DMS79 treated with DMSO at 0.1 percent for 48 hours (cell line): Measurements from ENCODE around the gene AFAP1L2.
"Not testable (repeated sequence)": the region's sequence is repeated elsewhere in the genome, so short reads cannot be mapped to it uniquely, and the experiment has no call there.

Experiments used
- DNase-seq: peaks from one replicate; lab custom pipeline; 2025; lab: John Stamatoyannopoulos, UW

The AFAP1L2 gene

DNA sequence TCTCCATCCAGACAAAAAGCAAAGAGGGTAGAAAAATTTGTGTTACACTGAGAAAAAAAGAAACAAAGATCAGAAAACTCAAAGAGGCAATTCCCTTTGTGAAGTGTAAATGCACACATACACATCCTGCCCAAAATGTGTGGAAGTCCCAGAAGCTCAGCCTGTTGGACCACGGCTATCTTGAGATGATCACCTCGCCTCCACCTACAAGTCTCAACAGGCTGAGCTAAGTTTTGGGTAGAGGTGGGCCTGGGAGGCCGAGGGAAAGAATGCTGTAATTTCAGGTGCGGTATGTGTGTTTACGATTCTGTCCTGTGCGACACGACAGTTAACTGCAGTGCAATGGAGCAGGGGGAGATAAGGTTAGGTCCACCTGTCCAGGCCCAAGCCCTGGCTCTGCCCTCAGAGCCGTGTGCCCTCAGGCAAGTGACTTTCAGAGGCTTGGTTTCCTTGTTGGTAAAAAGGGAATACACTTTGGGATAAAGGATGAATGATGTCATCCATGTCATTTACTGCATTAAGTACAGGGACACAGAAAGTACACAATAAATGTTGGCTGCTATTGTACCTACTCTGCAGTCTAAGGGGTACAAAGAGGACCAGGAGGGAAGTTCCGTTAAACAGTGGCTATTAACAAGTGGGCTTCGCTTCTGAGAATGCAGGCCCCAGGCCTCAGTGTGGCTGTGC lies 67.3 kb downstream of the AFAP1L2 start:
- no peak for DNase-seq

DNA sequence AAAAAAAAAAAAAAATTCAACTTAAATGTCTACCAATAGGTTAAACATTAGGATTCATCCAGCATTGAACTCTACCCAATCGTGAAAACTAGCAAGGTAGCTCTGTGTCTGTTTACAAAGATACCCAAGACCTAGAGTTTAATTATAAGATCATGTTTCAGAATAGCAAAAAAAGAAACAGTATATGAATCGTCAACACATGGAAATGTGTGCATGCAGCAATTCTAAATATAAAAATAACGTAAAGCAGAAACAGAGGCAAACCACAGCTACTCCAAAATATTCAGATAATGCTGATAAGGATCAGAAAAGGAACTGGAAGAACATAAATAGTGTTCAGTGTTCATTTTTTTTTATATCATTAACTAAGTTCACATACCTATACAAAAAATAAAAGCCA lies 68.7 kb downstream of the AFAP1L2 start:
- DNase-seq, result no peak

DNA sequence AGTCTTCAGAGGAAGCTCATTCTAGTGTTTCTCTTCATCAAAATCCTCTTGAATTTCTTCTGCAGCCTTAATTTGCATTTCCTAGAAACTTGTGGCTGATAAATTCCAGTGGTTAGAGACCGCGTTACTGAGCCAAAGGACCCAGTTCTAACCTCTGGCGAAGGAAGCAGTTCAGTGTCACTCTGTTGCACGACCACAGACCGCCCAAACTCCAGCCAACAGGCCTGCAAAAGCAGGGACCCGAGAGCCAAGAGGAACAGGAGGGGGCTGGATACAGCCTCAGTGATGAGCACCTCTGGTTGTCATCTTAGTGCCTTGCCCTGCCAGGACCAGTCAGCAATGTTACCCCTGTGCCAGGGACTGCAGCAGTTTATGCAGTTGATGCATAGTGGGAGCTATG lies 70.0 kb downstream of the AFAP1L2 start:
- DNase-seq, result no peak

DNA sequence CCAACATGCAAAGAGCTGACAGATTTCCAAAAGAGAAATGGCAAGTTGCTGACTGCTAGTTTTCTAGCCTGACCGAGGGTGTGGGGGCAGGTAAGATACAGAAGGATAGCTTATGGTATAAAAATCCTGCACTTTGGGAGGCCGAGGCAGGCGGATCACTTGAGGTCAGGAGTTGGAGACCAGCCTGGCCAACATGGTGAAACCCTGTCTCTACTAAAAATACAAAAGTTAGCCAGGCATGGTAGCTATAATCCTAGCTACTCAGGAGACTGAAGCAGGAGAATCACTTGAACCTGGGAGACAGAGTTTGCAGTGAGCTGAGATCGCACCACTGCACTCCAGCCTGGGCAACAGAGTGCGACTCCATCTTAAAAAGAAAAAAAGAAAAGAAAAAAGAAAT lies 70.9 kb downstream of the AFAP1L2 start:
- DNase-seq, result not testable (repeated sequence)

DNA sequence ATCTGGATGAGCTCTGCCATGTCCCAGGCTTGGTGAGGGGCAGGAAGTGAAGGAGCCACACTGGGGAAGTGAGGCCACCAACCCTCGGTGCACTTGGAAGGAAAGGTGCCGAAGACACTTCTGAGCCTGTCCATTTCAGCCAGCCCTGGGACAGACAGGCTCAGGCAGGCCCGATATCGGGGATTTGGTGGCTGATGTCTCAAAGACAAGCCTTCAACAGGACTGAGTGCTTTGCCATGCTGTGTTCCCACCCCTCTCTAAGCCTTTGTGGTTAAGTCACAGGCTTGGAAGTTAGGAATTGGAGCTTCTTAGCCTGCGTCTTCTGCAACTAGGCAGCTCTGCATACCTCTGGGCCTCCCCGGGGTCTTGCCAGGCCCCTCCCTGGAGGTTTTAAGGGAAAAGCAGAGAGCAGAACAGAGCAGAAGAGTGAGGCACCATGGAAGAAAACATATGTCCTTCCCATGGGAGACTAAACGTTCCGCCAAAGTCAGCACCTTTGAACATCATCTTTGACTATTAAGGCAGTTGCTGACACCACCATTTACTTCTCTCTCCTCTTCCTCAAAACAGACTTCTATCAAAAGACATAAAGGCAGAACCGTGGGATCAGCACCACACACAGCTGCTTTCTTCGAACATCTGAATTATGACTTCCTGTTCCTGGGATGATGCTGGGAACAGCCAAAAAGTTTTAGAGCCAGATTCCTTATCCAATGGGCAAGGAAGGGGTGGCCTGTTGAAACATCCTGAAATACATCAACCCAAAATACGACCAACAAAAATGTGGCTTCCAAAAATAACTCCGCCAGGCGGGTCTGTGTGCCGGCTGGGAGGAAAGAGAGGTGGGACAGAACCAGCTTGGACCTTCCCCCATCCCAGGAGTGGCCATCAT lies 71.8 kb downstream of the AFAP1L2 start:
- no peak for DNase-seq

DNA sequence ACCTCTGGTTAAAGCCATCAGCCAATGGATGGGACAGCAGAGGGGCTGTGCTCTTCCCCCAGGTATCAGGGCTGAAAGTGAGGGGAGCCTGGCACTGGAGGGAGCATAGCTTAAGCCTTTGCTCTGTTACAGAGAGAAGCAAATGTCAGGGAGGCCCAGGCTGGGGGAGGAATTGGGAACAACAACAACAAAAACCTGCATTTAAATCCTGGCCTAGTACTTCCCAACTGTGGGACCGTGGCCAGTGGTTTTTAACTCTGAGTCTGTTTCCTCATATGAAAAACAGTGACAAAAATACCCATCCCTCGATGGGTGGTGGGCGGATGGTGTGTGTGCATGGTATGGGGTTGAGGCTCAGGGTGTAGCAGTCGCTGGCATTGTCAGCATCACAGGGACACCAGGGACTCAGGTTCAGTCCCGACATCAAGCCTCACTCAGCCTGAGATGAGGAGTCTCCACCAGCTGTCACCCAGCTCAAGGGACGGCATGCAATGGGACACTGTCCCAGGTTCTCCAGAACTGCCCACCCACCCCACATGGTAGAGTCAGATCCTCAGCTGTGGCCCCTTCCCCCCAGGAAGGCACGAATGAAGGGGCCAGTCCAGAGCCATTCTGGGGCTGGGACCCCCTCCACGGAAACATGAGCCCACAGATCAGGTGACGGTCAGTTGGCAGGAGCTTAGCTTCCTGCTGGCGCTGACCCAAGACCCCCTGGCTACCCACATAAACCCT lies 74.5 kb downstream of the AFAP1L2 start:
- DNase-seq, result no peak

DNA sequence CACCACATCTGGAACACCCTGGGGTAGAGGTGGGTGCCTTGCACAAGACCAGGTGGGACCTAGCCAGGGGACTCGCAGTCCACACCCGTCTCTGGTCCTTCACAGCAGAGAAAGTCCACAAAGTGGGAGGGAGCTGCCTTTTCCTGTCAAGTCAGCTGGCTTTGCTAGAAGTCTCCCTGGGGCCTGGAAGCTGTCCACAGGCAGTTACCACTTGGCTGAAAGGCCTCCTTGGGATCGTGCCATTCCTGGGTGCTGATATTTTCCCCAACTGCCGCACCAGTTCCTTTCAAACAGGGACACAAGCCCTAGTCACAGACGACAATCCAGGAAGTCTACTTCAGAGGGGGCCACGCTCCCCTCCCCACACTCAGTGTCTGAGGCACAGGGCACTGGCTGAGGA lies 75.4 kb downstream of the AFAP1L2 start:
- no peak for DNase-seq

DNA sequence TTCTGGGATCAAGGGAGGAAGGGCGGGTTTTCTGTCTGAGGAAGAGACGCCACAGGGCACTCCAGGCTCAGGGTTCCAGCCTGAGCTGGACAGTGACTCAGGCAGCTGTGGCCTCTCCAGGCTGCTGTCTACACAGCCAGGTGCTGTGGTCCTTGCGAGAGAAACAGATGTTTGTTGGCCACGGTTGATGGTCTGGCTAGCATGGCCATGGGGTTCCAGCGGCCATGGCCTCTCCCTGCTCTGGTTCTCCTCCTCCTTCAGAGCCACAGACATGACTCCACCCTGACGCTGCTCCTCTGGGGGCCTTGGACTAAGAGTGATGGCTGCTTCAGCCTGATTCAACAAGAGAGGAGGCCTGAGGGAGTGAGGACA lies 75.9 kb downstream of the AFAP1L2 start:
- no peak for DNase-seq

DNA sequence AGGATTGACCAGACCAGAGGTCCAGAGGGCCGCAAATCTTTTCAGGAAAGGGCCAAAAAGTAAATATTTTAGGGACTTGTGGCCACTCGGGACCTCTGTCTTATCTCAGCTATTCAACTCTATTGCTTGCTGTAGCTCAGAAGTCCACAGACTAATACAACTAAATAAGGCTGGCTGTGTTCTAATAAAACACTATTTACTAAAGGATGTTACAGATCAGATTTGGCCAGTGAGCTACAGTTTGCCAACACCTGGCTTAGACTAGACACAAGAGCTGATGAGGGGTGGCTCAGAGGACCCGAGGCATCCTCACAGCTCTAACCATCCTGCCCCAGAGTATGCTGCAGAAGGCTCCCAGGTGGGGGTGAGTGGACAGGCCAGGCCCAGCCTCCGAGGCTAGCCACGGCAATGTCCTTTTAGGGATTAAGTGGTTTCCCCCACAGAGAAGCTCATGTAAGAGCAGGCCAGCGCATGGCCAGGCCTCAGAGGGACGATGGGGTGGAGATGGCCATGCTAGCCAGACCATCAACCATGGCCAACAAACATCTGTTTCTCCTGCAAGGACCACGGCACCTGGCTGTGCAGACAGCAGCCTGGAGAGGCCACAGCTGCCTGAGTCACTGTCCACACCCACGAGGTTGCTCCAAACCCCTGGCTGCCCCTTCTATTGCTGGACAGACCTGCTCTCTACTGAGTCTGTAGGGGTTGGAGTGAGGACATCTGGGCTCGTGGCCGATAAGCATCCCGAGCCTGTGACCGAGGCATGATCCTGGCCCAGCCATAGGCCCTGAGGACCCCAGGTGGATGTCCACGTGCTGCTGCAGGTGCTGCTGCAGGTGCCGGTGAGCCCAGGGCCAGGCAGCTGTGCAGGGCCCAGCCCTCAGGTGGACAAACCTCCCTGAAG lies 76.5 kb downstream of the AFAP1L2 start:
- no peak for DNase-seq

DNA sequence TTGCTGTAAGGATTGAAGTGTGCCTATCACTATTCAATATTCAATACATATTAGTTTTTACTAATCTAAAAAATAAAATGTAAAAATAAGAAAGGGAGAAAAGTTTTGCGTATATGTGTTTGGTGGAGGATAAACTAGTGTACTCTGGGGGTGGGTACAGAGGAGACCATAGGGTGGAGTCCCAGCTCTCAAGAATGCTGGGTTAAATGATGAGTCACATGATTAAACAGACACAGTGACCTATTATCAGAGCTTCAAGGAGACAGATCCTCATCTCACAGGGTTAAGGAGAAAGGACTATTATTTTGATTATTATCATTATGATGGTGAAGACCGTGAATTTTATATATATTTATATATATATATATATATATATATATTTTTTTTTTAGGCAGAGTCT lies 77.5 kb downstream of the AFAP1L2 start:
- no peak for DNase-seq

DNA sequence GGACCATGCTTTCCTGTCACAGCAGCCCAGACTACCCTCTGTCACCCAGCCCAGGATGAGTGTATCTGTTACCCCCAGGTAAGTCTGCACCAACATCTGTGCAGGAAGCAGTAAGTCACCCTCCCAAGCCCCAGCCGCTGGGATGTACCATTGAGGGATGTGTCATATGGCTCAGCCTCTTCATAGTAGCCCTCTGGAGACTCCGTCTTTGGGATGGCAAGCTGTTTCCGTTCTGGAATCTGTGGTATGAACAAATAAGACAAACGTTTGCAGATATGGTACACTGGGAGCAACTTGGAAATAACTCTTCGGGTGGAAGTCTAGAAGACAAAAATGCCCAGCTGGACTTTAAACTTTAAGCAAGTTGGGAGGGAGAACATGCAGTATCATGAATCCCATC lies 81.3 kb downstream of the AFAP1L2 start:
- no peak for DNase-seq

DNA sequence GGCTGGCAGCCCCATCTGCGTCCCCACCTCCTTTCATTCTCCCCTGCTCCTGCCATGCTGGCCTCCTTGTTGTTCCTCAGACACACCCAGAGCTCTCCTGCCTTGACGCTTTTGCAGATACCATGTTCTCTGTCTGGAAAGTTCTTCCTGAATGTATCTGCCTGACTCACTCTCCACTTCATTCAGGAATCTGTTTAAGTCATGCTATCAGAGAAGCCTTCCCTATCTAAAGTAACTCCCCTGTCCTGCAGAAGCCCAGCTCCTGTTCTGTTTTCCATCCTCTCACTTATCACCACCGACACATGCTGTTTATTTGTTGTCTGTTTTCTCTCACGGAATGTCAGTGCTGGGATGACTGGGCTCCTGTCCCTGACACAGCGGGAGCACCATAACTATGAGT lies 82.0 kb downstream of the AFAP1L2 start:
- DNase-seq, result no peak

DNA sequence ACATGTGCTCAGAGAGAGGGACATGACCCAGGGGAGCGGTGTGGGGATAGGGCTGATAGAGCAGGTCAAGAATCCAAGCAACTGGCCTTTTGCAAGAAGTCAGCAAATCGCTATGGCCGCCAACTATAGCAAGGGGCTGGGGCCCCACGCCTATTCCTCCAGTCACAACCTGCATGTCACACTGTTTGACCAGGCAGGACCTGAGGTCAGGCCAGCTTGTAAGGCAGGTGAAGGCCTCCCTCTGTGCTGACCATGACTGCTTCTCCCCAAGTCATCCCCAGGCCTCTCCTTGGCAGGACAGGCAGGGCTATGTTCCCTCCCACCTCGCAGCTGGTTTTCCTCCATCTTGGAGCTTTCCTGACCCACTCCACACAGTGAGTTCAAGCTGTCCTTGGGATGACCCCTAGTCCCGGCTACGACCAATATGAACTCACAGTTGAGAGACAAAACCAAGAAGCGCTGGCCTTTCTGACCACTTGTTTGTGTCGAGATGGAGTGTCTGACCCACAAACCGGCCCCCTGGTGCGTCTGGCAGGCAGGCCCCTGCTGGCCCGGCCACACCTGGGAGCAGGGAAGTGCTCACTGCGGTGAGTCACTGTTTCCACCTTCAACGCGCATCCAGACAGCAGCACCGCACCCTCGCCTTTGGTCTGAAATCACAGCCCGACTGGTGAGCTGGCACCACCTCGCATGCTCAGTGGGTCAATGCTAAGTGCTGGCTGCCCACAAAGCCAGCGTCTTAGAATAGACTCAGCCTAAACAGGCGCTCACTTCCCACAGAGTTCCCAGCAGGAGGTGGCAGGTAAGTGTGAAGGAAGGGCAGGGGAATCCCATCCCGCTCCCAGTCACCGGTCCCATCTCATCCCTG lies 83.8 kb downstream of the AFAP1L2 start:
- no peak for DNase-seq

DNA sequence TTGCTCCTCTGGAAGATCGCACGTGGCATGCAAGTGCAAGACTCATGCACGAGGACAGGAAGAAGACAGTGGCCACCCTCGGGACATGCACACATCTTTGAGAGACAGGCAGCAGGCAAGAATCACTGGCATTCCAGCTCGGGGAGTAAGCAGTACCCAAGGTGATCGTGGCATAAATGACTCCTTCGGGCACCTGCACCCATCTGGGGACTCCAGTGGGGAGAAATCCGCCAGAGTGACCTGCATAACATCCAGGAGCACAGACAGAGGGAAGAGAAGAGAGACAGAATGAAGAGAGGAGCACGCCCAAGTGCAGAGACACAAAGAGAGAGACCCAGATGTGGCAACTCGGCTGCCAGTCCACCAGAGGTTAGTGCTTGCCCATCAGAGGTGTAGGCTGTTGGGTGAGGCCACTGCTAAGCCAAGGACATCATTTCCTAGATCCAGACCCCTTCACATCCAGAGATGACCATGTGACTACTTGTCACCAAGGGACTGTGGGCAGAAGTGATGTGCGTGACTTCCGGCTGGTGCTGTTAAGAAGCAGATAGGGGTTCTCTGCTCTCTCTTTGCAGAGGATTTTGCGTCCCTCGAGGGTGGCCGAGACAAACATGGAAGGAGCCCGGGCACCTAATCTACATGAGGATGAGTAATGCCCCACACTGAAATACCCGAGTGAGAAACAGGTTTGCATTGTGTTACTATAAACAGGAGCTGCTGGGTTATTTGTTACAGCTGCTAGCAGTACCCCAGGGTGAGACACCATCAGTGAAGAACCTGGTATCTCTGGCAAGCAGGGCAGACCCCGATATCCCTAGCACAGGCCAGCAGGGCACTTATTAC lies 84.7 kb downstream of the AFAP1L2 start:
- no peak for DNase-seq

DNA sequence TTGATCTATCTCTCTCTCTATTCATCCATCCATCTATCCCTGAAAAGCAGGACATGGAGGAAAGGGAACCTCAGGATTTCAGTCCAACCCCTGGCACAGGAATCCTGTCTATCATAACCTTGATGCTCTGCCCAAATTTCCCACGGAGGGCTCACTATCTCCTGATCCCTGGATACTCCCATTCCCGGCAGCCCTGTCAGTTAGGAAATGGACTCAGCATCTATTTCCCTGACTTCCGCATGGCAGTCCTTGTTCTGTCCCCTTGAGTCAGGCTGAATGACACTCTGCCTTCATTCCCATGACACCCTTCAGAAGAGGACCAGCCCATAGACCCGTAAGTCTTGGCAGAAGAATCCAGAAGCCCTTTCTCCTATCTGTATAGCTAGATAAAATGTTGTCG lies 87.6 kb downstream of the AFAP1L2 start:
- DNase-seq, result no peak

DNA sequence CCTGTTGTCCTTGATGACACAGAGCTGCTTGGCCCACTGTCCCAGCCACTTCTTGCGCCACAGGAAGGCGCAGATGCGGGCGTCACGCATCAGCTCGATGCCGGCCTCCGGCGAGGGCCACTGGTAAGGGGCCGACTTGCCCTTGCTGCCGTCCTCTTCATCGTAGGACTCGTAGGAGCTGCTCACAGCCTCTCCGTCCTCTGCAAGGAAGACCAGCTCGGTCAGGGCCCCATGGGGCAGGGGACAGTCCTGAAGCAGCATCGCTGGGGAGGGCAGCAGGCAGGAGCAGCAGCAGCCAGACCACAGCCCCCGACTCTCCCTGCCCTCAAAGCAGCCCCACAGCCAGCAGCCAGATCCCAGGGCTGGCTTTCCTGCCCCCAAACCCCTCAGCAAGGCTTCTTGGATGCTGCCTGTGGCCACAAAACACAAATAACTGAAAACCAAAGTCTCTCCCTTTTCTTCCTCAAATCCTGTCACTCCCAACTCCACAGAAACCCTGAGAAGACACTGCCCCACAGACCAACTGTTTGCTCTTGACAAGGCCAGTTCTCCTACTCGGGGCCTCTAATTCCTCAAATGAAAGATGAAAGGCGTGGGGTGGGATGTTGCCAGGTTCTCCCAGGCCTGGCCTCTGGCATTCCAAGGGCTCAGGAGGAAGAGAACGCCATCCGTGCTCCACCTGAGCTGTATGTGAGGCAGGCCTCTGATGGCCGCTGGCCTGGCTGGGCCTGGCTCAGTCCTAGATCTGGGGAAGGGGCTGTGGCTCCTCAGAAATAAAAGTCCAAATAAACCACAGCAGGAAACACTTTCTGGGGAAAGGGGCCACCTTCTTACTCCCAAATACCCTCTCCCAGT lies 88.5 kb downstream of the AFAP1L2 start:
- DNase-seq, result no peak

DNA sequence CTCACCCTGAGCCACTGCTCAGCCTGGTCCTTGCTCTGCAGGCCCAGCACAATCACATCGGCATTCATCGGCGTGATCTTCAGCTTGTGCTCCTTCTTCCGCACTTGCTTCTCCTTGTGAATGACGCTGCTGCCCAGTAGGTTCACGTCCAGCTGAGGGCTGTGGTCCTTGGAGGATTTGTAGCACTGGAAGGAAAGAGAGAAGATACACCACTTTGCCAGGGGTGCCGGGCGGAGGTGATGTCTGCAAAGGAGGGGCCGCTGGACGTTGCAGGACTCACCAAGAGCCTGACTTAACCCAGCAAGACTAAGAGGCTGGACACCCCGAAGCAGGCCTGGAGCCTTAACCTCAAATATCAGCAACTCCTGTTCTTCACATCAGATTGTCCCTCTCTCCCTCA lies 90.4 kb downstream of the AFAP1L2 start:
- no peak for DNase-seq

DNA sequence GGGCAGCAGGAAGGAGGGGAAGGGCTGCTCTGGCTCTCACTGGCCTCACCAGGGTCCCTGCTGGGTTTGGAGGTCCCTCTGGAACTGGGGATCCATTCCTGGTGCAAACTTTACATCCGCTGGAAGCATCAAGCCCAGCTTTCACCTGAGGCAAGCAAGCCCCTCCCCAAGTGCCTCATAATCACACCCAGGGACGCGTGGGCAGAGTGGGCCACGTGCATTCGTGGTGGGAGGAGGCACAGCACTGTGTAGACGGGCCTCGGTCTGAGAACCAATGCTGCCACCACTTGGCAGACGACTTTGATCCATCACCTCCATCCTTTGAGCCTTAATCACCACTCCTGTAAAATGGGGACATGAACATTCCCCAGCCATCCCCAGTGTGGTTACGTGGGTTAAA lies 91.2 kb downstream of the AFAP1L2 start:
- no peak for DNase-seq
